Epithelial cell of proximal tubule (primary cell): ENCODE data around the gene PRLR. TPM values are rescaled to one million over a fixed set of nuclear protein-coding genes. Genes with fewer than 3 reads are reported as not detected.

Experiments
- DNase-seq: peaks from one replicate; pipeline ENCODE4 v3.0.0-alpha.2; 2011; ENCODE audit warnings: low read depth
- H3K4me3 ChIP-seq: 2 replicates; pipeline ENCODE4 v1.5.1; 2011; ENCODE audit warnings: low read depth, mild to moderate bottlenecking, low read length
- CTCF ChIP-seq: conservative IDR thresholded peaks from 2 replicates; pipeline ENCODE4 v1.5.1; 2012; ENCODE audit warnings: low read depth, mild to moderate bottlenecking, low read length
- total RNA-seq: library from RNA; depleted of rRNA; stranded (reverse); fragments of >200 nt; gene quantifications from 2 replicates; pipeline ENCODE4 v1.2.3, GENCODE V29; 2015

The PRLR gene
- total RNA-seq, 1 donor from 2014 or later: 0.35 TPM

DNA sequence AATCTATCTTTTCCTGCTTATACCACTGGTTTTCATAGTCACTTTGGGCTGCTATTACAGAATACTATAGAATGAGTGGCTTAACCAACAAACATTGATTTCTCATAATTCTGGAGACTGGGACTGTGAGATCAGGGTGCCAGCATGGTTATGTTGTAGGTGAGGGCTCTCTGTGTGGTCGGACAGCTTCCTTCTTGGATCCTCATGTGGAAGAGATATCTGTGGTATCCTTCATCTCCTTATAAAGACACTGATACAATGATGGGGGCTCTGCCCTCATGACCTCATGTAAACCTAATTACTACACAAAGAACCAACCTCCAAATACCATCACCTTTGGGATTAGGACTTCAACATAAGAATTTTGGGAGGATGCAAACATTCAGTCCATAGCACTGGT, 13.9 kb upstream of the PRLR start:
- H3K4me3 ChIP-seq: no peak overlapping the region
- DNase-seq: no peak
- TF ChIP-seq CTCF: no peak

- no peak overlapping the region for H3K4me3 ChIP-seq
- no peak for DNase-seq
- no peak for TF ChIP-seq CTCF
Measured at GRCh38 chr5:35242702-35243258, 12.5 kb upstream of the PRLR start.

GRCh38 chr5:35240892-35241291, 10.6 kb upstream of the PRLR start:
- TF ChIP-seq CTCF: no peak
- H3K4me3 ChIP-seq: no peak overlapping the region
- DNase-seq: no peak

DNA sequence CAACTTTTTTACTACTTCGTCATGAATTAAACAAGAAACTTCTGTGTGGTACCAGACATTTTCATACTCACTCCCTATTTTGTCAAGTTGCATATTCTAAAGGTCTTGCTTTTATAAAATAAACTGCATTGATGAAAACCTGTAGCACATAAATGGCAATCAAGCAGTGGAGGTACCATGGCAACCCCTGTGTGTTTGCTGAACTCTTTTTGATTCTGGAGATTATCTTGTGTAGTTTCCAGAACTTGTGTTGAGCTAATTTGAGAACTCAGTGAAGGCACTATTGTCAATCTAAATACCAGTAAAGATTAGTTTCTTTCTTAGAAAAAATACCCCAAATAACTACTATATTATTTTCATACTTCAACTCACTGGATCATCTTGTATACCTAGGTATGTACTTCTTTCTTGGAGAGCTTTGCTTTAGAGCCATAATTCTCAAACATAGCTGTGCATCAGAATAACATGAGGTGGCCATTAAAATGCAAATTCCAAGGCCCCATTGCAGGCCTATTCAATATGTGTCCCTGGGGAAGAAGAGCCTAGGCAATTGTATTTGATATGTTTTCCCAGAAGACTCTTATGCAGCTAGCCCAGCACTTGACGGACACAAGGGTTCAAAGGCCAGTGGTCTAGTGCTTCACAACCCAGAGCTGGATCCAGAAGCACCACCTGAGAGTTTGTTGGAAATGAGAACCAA, 9.8 kb upstream of the PRLR start:
- TF ChIP-seq CTCF: no peak
- no peak for DNase-seq
- no peak overlapping the region for H3K4me3 ChIP-seq

DNA sequence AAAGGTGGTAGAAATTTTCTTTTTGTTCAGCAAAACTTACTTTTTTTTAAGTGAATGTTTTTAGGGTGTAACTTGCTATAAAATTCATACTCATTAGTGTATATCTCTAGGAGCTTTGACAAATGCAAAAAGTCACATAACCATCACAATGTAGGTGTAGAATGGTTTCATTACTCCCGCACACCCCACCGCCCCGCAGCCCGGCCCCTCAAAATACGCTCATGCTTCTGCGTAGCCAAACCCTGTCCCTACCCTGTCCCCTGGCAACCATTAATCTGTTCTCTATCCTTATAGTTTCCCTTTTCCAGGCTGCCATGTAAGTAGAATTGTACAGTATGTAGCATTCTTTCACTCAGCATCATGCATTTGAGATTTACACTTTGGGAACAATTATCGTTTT, 9.2 kb upstream of the PRLR start:
- TF ChIP-seq CTCF: no peak
- no peak overlapping the region for H3K4me3 ChIP-seq
- no peak for DNase-seq

DNA sequence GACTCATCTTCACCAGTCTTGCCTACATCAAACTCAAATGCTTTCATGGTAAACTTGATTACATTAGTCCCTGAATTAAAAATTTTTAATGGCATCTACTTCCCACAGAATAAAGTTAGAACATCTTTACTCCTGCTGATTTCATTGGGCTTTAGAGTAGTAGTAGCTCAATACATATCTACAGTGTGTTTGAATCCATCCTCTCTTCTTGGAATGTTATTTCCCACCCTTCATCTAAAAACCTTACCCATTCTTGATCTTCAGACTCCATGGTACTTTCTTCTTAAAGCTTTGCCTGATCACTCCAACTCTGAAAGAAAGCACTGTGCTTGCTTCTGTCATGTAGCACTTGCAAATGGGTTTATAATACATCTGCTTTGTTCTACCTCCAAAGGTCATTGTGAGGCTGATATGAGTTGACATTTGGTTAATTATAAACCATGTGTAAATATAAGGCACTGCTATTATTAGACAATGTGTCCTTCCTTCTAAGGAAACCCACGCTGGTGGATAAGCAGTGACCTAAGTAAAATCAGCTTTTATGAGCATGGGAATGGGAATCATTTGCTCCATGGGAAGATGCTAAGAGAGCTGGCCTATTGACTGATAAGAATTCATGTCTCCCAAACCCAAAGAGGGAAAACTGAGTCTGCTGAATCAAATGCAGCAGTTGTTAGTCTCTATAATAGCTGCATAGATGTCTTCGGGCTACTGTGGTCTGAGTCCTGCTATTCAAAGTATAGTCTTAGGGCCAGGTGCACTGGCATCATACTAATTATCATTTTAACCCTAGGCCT, 7.5 kb upstream of the PRLR start:
- TF ChIP-seq CTCF: no peak
- no peak overlapping the region for H3K4me3 ChIP-seq
- DNase-seq: no peak
